ENCODE measurements around the gene ASAP2.

ASAP2 gene

DNA sequence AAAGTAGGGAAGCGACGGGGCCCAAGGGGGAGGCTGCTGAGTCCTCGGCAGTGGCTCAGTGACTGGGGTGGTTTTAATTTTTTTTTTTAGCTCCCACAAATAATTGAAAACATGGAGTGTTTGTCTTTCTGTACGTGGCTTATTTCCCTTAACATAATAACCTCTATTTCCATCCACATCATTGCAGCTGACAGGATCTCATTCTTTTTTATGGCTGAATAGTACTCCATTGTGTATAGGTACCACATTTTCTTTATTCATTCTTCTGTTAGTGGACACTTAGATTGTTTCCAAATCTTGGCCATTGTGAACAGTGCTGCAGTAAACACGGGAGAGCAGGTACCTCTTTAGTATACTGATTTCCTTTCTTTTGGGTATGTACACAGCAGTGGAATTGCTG lies 65.1 kb downstream of the ASAP2 start:
- Histone ChIP-seq H3K36me3 (ENCODE audit: insufficient read depth, low read length) (no peaks in the 10 kb centered on the region), H3K4me3 (no peak overlapping the region), H3K27ac (no peak overlapping the region), H3K9me3 (ENCODE audit: low read depth, low read length) (no peaks in the 10 kb centered on the region; the same call in 1 of the 2 replicates), H3K9ac (ENCODE audit: insufficient read length) (no peak overlapping the region)
- no peak for DNase-seq (ENCODE audit: low read depth, low spot score)
- no peak for TF ChIP-seq POLR2AphosphoS5 (IDR thresholded peaks at IDR 0.05; ENCODE audit: borderline replicate concordance, low read depth, low read length)
- TF ChIP-seq EZH2 (IDR thresholded peaks at IDR 0.05), result no peak
- no peak for TF ChIP-seq FOXP2 (optimal IDR thresholded peaks at IDR 0.05; ENCODE audit: control extremely low read depth, extremely low read length, insufficient read depth)

DNA sequence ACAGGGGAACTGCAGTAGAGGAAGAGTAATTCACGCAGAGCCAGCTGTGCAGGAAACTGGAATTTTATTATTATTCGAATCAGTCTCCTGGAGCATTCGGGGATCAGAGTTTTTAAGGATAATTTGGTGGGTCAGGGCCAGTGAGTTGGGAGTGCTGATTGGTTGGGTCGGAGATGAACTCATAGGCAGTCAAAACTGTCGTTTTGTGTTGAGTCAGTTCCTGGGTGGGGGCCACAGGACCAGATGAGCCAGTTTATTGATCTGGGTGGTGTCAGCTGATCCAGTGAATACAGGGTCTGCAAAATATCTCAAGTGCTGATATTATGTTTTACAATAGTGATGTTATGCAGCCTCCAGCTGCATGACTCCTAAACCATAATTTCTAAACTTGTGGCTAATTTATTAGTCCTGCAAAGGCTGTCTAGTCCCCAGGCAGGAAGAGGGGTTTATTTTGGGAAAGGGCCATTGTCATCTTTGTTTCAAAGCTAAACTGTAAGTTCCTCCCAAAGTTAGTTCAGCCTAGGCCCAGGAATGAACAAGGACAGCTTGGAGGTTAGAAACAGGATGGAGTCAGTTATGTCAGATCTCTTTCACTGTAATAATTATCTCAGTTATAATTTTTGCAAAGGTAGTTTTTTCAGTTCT lies 67.0 kb downstream of the ASAP2 start:
- no peak for TF ChIP-seq EZH2 (IDR thresholded peaks at IDR 0.05)
- no peak for TF ChIP-seq POLR2AphosphoS5 (IDR thresholded peaks at IDR 0.05; ENCODE audit: borderline replicate concordance, low read depth, low read length)
- TF ChIP-seq FOXP2 (optimal IDR thresholded peaks at IDR 0.05; ENCODE audit: control extremely low read depth, extremely low read length, insufficient read depth), result no peak
- no peak overlapping the region for H3K4me3 ChIP-seq
- no peak for DNase-seq (ENCODE audit: low read depth, low spot score)
- no peaks in the 10 kb centered on the region for H3K36me3 ChIP-seq (ENCODE audit: insufficient read depth, low read length)
- no peak overlapping the region for H3K27ac ChIP-seq
- no peak overlapping the region for H3K9ac ChIP-seq (ENCODE audit: insufficient read length)
- H3K9me3 ChIP-seq (ENCODE audit: low read depth, low read length), result no peaks in the 10 kb centered on the region; the same call in 1 of the 2 replicates

DNA sequence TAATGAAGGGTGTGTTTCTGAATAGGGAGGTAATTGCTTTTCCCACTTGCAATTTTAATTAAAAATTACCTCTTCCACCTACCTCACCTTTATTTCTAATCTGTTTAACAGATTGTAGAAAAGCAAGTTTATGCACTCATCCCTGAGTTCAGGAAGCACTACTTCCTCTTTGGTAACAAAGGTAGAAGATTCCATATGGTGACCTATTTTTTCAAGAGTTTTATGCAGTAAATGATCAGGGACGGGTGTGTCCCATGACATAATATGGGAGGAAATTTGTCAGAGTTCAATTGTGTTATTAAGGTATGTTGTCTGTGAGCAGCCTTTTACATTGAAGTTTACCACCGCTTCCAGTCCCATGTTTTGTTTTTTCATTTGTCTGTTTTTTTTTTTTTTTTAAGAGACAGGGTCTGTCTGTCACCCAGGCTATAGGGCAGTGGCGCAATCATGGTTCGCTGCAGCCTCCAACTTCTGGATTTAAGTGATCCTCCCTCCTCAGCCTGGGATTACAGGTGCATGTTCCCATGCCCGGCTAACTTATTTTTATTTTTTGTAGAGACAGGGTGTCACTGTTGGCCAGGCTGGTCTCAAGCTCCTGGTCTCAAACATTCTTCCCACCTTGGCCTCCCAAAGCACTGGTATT lies 68.2 kb downstream of the ASAP2 start:
- no peak overlapping the region for H3K9ac ChIP-seq (ENCODE audit: insufficient read length)
- TF ChIP-seq POLR2AphosphoS5 (IDR thresholded peaks at IDR 0.05; ENCODE audit: borderline replicate concordance, low read depth, low read length) (no peak), EZH2 (IDR thresholded peaks at IDR 0.05) (no peak), FOXP2 (optimal IDR thresholded peaks at IDR 0.05; ENCODE audit: control extremely low read depth, extremely low read length, insufficient read depth) (no peak)
- no peak for DNase-seq (ENCODE audit: low read depth, low spot score)
- no peak overlapping the region for H3K4me3 ChIP-seq
- H3K36me3 ChIP-seq (ENCODE audit: insufficient read depth, low read length), result no peaks in the 10 kb centered on the region
- no peaks in the 10 kb centered on the region; the same call in 1 of the 2 replicates for H3K9me3 ChIP-seq (ENCODE audit: low read depth, low read length)
- no peak overlapping the region for H3K27ac ChIP-seq

DNA sequence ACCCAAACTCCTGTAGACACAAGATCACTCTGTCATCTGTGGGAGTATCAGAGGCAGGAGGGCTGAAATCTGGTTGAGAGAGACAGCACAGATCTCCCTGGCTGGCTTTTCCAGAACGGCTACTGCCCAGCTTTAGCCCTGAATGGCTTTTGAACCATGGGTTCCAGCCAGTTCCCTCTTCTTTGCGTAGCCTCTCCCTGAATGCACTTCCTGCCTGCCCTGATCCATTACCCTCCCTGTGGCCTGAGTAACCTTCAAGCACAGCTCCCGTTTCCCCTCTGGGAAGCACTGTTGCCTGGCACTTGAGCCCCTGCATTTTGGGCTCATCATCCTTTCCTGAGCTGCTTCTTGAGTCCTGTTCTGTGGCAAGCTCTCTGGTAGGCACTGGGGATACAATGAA lies 68.8 kb downstream of the ASAP2 start:
- DNase-seq (ENCODE audit: low read depth, low spot score), result no peak
- Histone ChIP-seq H3K27ac (no peak overlapping the region), H3K9ac (ENCODE audit: insufficient read length) (no peak overlapping the region), H3K9me3 (ENCODE audit: low read depth, low read length) (no peaks in the 10 kb centered on the region; the same call in 1 of the 2 replicates), H3K36me3 (ENCODE audit: insufficient read depth, low read length) (no peaks in the 10 kb centered on the region), H3K4me3 (no peak overlapping the region)
- TF ChIP-seq EZH2 (IDR thresholded peaks at IDR 0.05) (no peak), POLR2AphosphoS5 (IDR thresholded peaks at IDR 0.05; ENCODE audit: borderline replicate concordance, low read depth, low read length) (no peak), FOXP2 (optimal IDR thresholded peaks at IDR 0.05; ENCODE audit: control extremely low read depth, extremely low read length, insufficient read depth) (no peak)

DNA sequence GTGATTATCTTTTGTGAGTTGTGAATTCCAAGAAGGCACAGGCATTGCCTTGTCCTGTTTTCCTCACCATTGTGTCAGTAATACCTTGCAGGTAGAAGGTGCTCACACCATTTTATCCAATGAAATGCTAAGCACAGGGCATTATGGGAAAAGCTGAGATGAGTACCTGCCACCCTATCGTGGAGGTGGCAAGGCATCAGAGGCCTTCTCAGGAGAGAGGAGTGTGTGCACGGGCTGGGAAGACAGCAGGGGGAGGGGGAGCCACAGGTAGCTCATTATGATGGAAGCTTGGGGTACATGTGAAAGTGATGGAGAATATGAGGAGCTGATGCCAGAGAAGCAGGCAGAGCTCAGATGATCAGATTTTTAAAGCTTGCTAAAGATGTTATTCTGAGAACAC lies 69.5 kb downstream of the ASAP2 start:
- no peak for TF ChIP-seq POLR2AphosphoS5 (IDR thresholded peaks at IDR 0.05; ENCODE audit: borderline replicate concordance, low read depth, low read length)
- TF ChIP-seq FOXP2 (optimal IDR thresholded peaks at IDR 0.05; ENCODE audit: control extremely low read depth, extremely low read length, insufficient read depth), result no peak
- TF ChIP-seq EZH2 (IDR thresholded peaks at IDR 0.05), result no peak
- H3K27ac ChIP-seq, result no peak overlapping the region
- H3K4me3 ChIP-seq, result no peak overlapping the region
- no peak for DNase-seq (ENCODE audit: low read depth, low spot score)
- H3K36me3 ChIP-seq (ENCODE audit: insufficient read depth, low read length), result no peaks in the 10 kb centered on the region
- H3K9me3 ChIP-seq (ENCODE audit: low read depth, low read length), result no peaks in the 10 kb centered on the region; the same call in 1 of the 2 replicates
- H3K9ac ChIP-seq (ENCODE audit: insufficient read length), result no peak overlapping the region

DNA sequence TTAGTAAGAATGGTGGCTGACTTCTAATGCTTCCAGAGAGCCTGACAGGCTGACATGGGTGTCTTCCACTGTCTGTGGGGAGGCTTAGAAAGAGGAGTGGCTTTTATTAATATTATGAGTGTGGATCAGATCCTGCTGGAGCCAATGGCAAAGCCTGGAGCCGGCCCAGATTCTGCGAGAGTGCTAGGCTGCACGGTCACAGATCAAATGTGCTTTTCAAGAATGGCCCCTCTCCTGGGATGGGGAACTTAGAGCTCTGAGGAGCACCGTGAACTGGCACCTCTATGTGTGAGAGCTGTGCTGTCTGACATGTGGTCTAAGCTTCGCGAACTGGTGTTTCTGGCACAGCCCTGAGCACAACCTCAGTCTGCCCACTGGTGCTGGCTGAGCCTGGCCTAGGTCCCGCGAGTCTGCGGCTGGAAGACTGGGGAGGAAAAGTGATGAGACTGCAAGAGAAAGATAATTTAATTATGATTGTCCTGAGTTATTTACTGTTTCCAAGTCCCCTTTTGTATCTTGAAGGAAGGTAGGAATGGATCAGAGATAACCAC lies 70.4 kb downstream of the ASAP2 start:
- no peak overlapping the region for H3K27ac ChIP-seq
- no peak overlapping the region for H3K4me3 ChIP-seq
- no peaks in the 10 kb centered on the region; the same call in 1 of the 2 replicates for H3K9me3 ChIP-seq (ENCODE audit: low read depth, low read length)
- TF ChIP-seq EZH2 (IDR thresholded peaks at IDR 0.05) (no peak), POLR2AphosphoS5 (IDR thresholded peaks at IDR 0.05; ENCODE audit: borderline replicate concordance, low read depth, low read length) (no peak), FOXP2 (optimal IDR thresholded peaks at IDR 0.05; ENCODE audit: control extremely low read depth, extremely low read length, insufficient read depth) (no peak)
- DNase-seq (ENCODE audit: low read depth, low spot score), result no peak
- H3K9ac ChIP-seq (ENCODE audit: insufficient read length), result no peak overlapping the region
- H3K36me3 ChIP-seq (ENCODE audit: insufficient read depth, low read length), result no peaks in the 10 kb centered on the region

DNA sequence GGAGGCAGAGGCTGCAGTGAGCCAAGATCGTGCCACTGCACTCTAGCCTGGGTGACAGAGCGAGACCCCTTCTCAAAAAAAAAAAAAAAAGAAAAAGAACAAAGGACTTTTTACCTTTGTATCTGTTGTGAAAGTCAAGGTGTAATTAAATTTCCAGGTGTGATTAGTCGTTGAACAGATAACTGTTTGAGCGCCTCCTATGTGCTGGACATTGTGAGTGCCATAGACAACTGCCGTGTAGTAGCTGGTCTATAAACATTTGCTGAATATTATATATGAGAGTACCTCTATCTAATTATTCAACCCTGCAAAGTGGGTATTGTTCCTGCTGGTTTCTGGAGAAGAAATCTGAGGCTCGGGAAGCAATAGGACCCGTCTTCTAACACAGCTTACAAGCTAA lies 71.8 kb downstream of the ASAP2 start:
- Histone ChIP-seq H3K27ac (no peak overlapping the region), H3K4me3 (no peak overlapping the region), H3K36me3 (ENCODE audit: insufficient read depth, low read length) (no peaks in the 10 kb centered on the region), H3K9ac (ENCODE audit: insufficient read length) (no peak overlapping the region), H3K9me3 (ENCODE audit: low read depth, low read length) (no peaks in the 10 kb centered on the region)
- DNase-seq (ENCODE audit: low read depth, low spot score), result no peak
- TF ChIP-seq FOXP2 (optimal IDR thresholded peaks at IDR 0.05; ENCODE audit: control extremely low read depth, extremely low read length, insufficient read depth) (no peak), EZH2 (IDR thresholded peaks at IDR 0.05) (no peak), POLR2AphosphoS5 (IDR thresholded peaks at IDR 0.05; ENCODE audit: borderline replicate concordance, low read depth, low read length) (no peak)

DNA sequence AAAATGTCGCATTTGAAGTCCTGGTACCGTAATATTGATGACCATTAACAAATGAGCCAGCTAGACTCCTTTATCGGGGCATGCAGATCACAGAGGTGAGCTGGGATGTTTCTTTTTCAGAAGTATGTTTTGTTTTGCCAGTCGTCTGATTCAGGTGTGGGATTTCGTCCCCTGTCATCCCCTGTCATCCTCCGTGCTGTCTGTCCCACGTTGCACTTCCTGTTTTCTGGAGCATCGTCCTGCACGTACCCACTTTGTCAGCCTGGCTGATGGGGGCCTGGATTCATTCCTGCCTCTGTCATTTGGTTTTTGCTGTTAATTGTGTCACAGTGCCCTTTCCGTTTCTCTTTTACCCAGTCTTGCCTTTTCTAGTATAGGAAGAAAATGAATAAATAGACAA lies 72.8 kb downstream of the ASAP2 start:
- no peak for DNase-seq (ENCODE audit: low read depth, low spot score)
- no peak overlapping the region for H3K4me3 ChIP-seq
- no peaks in the 10 kb centered on the region for H3K36me3 ChIP-seq (ENCODE audit: insufficient read depth, low read length)
- no peak overlapping the region for H3K27ac ChIP-seq
- H3K9ac ChIP-seq (ENCODE audit: insufficient read length), result no peak overlapping the region
- H3K9me3 ChIP-seq (ENCODE audit: low read depth, low read length), result no peaks in the 10 kb centered on the region
- TF ChIP-seq FOXP2 (optimal IDR thresholded peaks at IDR 0.05; ENCODE audit: control extremely low read depth, extremely low read length, insufficient read depth) (no peak), POLR2AphosphoS5 (IDR thresholded peaks at IDR 0.05; ENCODE audit: borderline replicate concordance, low read depth, low read length) (no peak)

Measured in SK-N-MC (cell line).